ENCODE measurements around the gene ARL8A. TPM values are rescaled to one million over a fixed set of nuclear protein-coding genes. Genes with fewer than 3 reads are reported as not detected.

The ARL8A gene
- total RNA-seq, 2 donors from 2014 or later = 36.3 to 41.0 TPM

DNA sequence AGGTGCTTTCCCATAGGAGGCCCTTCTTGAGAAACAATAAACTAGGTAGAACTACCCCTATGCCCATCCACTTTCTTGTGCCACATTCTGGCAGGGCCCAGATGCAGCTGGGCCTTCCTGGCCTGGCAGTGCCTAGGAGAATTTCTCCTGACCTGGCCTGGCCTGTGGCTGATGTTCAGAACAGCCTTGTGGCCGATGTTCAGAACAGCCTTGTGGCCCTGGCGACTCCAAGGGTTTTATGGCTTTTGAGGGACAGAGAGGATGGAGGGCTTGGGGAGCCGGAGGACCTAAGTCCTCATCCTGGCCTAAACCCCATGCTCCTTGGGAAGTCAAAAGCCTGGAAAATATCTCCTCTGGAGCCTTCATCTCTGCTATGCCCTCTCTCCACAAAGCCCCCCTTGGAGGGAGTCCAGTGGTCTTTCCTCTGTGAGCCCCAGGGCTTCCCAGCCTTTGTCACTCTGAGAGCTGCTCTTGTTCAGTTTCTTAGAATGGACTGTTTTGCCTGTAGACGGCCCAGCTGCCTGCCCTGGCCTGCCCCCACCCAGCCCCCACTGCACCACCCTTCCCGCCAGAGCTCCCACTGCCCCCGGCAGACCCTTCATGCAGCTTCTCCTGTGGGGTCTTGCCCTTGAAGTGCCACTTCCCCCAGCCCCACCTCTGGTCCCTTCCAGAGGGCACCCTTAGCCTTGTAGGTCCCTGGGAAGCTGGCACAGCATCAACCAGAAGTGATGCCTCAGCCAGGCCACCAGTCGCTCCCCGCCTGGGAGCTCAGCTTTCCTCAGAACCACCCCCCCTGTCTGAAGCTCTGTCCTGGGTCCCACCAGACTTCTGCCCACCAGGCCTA is 14.9 kb downstream of the ARL8A start:
- DNase-seq (ENCODE audit: low spot score) = no peak
- Histone ChIP-seq H3K36me3 (peaks cover 13% of the 10 kb centered on the region), H3K4me1 (ENCODE audit: control insufficient read depth in 1 of 2, low read depth in 2 of 2) (peaks cover 16 to 43% of the 10 kb centered on the region in 2 donors), H3K27me3 (replicated peaks; ENCODE audit: insufficient read depth) (no peaks in the 10 kb centered on the region), H3K27ac (peak overlapping the region in 1 of 2 donors; percentile 14), H3K4me3 (no peak overlapping the region), H3K9me3 (no peaks in the 10 kb centered on the region)
- TF ChIP-seq, protein P1, sequence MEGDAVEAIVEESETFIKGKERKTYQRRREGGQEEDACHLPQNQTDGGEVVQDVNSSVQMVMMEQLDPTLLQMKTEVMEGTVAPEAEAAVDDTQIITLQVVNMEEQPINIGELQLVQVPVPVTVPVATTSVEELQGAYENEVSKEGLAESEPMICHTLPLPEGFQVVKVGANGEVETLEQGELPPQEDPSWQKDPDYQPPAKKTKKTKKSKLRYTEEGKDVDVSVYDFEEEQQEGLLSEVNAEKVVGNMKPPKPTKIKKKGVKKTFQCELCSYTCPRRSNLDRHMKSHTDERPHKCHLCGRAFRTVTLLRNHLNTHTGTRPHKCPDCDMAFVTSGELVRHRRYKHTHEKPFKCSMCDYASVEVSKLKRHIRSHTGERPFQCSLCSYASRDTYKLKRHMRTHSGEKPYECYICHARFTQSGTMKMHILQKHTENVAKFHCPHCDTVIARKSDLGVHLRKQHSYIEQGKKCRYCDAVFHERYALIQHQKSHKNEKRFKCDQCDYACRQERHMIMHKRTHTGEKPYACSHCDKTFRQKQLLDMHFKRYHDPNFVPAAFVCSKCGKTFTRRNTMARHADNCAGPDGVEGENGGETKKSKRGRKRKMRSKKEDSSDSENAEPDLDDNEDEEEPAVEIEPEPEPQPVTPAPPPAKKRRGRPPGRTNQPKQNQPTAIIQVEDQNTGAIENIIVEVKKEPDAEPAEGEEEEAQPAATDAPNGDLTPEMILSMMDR (IDR thresholded peaks at IDR 0.05) = no peak
- no peak for ATAC-seq (ENCODE audit: insufficient number of reproducible peaks, low FRiP score, low read depth)

DNA sequence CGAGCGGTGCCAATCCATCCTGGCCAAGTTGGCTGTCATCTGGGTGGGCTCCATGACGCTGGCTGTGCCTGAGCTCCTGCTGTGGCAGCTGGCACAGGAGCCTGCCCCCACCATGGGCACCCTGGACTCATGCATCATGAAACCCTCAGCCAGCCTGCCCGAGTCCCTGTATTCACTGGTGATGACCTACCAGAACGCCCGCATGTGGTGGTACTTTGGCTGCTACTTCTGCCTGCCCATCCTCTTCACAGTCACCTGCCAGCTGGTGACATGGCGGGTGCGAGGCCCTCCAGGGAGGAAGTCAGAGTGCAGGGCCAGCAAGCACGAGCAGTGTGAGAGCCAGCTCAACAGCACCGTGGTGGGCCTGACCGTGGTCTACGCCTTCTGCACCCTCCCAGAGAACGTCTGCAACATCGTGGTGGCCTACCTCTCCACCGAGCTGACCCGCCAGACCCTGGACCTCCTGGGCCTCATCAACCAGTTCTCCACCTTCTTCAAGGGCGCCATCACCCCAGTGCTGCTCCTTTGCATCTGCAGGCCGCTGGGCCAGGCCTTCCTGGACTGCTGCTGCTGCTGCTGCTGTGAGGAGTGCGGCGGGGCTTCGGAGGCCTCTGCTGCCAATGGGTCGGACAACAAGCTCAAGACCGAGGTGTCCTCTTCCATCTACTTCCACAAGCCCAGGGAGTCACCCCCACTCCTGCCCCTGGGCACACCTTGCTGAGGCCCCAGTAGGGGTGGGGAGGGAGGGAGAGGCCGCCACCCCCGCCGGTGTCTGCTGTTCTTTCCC is 16.5 kb downstream of the ARL8A start:
- no peak for DNase-seq (ENCODE audit: low spot score)
- no peak overlapping the region for H3K4me3 ChIP-seq
- peaks cover 16 to 38% of the 10 kb centered on the region in 2 donors for H3K4me1 ChIP-seq (ENCODE audit: control insufficient read depth in 1 of 2, low read depth in 2 of 2)
- no peak for ATAC-seq (ENCODE audit: insufficient number of reproducible peaks, low FRiP score, low read depth)
- no peaks in the 10 kb centered on the region for H3K9me3 ChIP-seq
- H3K27me3 ChIP-seq (replicated peaks; ENCODE audit: insufficient read depth) = no peaks in the 10 kb centered on the region
- H3K27ac ChIP-seq = no peak overlapping the region
- TF ChIP-seq, protein P1 (IDR thresholded peaks at IDR 0.05) = no peak
- no peaks in the 10 kb centered on the region for H3K36me3 ChIP-seq

DNA sequence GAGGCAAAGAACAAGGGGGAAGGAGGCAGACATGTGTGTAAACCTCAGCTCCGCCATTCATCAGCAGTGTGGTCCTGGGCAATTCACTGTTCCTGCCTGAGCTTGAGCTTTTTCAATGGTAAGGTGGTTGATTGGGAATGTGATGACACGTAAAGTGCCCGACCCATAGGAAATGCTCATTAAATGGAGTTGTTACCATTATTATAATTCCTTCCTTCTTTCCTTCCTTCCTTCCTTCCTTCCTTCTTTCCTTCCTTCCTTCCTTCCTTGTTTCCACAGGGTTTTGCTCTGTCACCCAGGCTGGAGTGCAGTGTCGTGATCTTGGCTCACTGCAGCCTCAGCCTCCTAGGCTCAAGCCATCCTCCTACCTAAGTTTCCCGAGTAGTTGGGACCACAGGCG is 17.5 kb downstream of the ARL8A start:
- TF ChIP-seq, protein P1 (IDR thresholded peaks at IDR 0.05) = no peak
- no peak for DNase-seq (ENCODE audit: low spot score)
- no peaks in the 10 kb centered on the region for H3K9me3 ChIP-seq
- H3K4me1 ChIP-seq (ENCODE audit: control insufficient read depth in 1 of 2, low read depth in 2 of 2) = peaks cover 8 to 28% of the 10 kb centered on the region in 2 donors
- no peaks in the 10 kb centered on the region for H3K27me3 ChIP-seq (replicated peaks; ENCODE audit: insufficient read depth)
- no peak for ATAC-seq (ENCODE audit: insufficient number of reproducible peaks, low FRiP score, low read depth)
- H3K27ac ChIP-seq = no peak overlapping the region
- H3K36me3 ChIP-seq = no peaks in the 10 kb centered on the region
- H3K4me3 ChIP-seq = no peak overlapping the region

DNA sequence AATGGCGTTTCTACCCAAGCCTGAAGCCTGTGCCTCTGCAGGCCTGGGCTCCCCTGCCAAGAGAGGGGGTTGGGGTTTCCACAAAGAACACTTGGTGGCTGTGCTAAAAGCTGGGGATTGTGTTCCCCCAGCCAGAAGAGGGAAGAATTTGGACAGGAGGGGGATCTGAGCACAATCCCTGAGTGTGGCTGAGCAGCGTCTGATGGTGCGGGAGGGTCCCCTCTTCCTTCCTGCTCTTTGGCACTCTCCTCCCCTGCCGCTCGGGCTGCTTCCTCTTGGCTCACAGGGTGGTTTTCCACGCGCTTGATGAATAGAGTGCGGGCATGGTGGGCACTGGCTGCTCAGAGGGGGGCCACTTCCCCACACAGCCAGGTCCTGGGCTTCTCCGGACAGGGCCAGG is 18.1 kb downstream of the ARL8A start:
- H3K9me3 ChIP-seq = no peaks in the 10 kb centered on the region
- H3K4me3 ChIP-seq = no peak overlapping the region
- no peaks in the 10 kb centered on the region for H3K27me3 ChIP-seq (replicated peaks; ENCODE audit: insufficient read depth)
- DNase-seq (ENCODE audit: low spot score) (no peak), ATAC-seq (ENCODE audit: insufficient number of reproducible peaks, low FRiP score, low read depth) (no peak)
- H3K27ac ChIP-seq = no peak overlapping the region
- H3K36me3 ChIP-seq = no peaks in the 10 kb centered on the region
- H3K4me1 ChIP-seq (ENCODE audit: control insufficient read depth in 1 of 2, low read depth in 2 of 2) = peaks cover 5 to 22% of the 10 kb centered on the region in 2 donors
- TF ChIP-seq, protein P1 (IDR thresholded peaks at IDR 0.05) = no peak

DNA sequence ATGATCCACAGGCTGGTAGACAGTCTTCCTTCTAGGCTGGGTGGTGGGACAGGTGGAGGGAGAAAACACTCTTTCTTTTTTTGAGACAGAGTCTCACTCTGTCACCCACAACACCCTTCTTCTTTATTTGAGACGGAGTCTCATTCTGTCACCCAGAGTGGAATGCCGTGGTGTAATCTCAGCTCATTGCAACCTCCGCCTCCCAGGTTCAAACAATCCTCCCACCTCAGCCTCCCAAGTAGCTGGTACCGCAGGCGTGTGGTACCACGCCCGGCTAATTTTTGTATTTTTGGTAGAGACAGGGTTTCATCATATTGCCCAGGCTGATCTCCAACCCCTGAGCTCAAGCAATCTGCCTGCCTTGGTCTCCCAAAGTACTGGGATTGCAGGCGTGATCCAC is 18.9 kb downstream of the ARL8A start:
- Histone ChIP-seq H3K9me3 (no peaks in the 10 kb centered on the region), H3K36me3 (no peaks in the 10 kb centered on the region), H3K4me1 (ENCODE audit: control insufficient read depth in 1 of 2, low read depth in 2 of 2) (peaks cover 5 to 14% of the 10 kb centered on the region in 2 donors), H3K4me3 (no peak overlapping the region), H3K27me3 (replicated peaks; ENCODE audit: insufficient read depth) (no peaks in the 10 kb centered on the region), H3K27ac (no peak overlapping the region)
- ATAC-seq (ENCODE audit: insufficient number of reproducible peaks, low FRiP score, low read depth) (no peak), DNase-seq (ENCODE audit: low spot score) (no peak)
- TF ChIP-seq, protein P1 (IDR thresholded peaks at IDR 0.05) = no peak
